HepG2 (cell line): ENCODE measurements around the gene TBCD. TPM values are rescaled to one million over a fixed set of nuclear protein-coding genes. Genes with fewer than 3 reads are reported as not detected.

ENCODE experiments used
- CBX5 ChIP-seq: sonication (generic); formaldehyde crosslinking; IDR thresholded peaks from 2 replicates; pipeline ENCODE4 v1.4.0; 2020; ENCODE audit warnings: missing genetic modification reagents, borderline replicate concordance
- E2F5 ChIP-seq: sonication (generic); formaldehyde crosslinking; conservative IDR thresholded peaks from 2 replicates; pipeline ENCODE4 v1.4.0; 2020; ENCODE audit warnings: missing genetic modification reagents
- FOXP1 ChIP-seq, 2 experiments: fragments of 450-650 bp in 1 of 2; IDR thresholded peaks; 2 replicates each; pipeline ENCODE4 v1.6.1; 2017 to 2018; ENCODE audit warnings: antibody characterized with exemption in 1 of 2
- HNF1B ChIP-seq: sonication (generic); formaldehyde crosslinking; IDR thresholded peaks from 2 replicates; pipeline ENCODE4 v1.5.1; 2020; ENCODE audit warnings: mild to moderate bottlenecking, moderate library complexity, missing genetic modification reagents
- JDP2 ChIP-seq: sonication (generic); formaldehyde crosslinking; IDR thresholded peaks from 2 replicates; pipeline ENCODE4 v1.8.1; 2022; ENCODE audit warnings: missing genetic modification reagents, borderline replicate concordance
- KLF11 ChIP-seq: IDR thresholded peaks from 2 replicates; pipeline ENCODE4 v1.6.1; 2016; ENCODE audit warnings: missing compliant biosample characterization
- NFAT5 ChIP-seq: sonication (generic); formaldehyde crosslinking; IDR thresholded peaks from 2 replicates; pipeline ENCODE4 v1.4.0; 2020; ENCODE audit warnings: missing genetic modification reagents
- NFATC3 ChIP-seq: sonication (generic); formaldehyde crosslinking; IDR thresholded peaks from 2 replicates; pipeline ENCODE4 v1.5.1; 2020; ENCODE audit warnings: mild to moderate bottlenecking, missing genetic modification reagents
- PATZ1 ChIP-seq: sonication (generic); formaldehyde crosslinking; IDR thresholded peaks from 2 replicates; pipeline ENCODE4 v1.4.0; 2020; ENCODE audit warnings: missing genetic modification reagents
- RARA ChIP-seq: IDR thresholded peaks from 2 replicates; pipeline ENCODE4 v1.6.1; 2016; ENCODE audit warnings: missing genetic modification reagents, missing compliant biosample characterization
- SUZ12 ChIP-seq: fragments of 150-350 bp; IDR thresholded peaks from 2 replicates; pipeline ENCODE4 v1.6.1; 2014; ENCODE audit warnings: low read depth, low read length
- TAF1 ChIP-seq: sonication (generic); formaldehyde crosslinking; IDR thresholded peaks from 2 replicates; pipeline ENCODE4 v1.4.0; 2020; ENCODE audit warnings: missing genetic modification reagents
- TCF12 ChIP-seq, 2 experiments: fragments of 450-650 bp in 1 of 2; sonication (generic) in 1 of 2; formaldehyde crosslinking in 1 of 2; IDR thresholded peaks; 2 replicates each; pipeline versions ENCODE4 v1.6.1 to v1.8.0; 2017 to 2022; ENCODE audit warnings: antibody characterized with exemption in 1 of 2, mild to moderate bottlenecking in 1 of 2, missing genetic modification reagents in 1 of 2, moderate library complexity in 1 of 2
- ZFP1 ChIP-seq: IDR thresholded peaks from 2 replicates; pipeline ENCODE4 v1.6.1; 2016
- ZMYM2 ChIP-seq: sonication (generic); formaldehyde crosslinking; IDR thresholded peaks from 2 replicates; pipeline ENCODE4 v1.8.0; 2022; ENCODE audit warnings: mild to moderate bottlenecking, missing genetic modification reagents
- ZNF20 ChIP-seq: sonication (generic); formaldehyde crosslinking; IDR thresholded peaks from 2 replicates; pipeline ENCODE4 v1.4.0; 2020; ENCODE audit warnings: mild to moderate bottlenecking, moderate library complexity, missing genetic modification reagents
- ZNF333 ChIP-seq: sonication (generic); formaldehyde crosslinking; IDR thresholded peaks from 2 replicates; pipeline ENCODE4 v1.4.0; 2020; ENCODE audit warnings: mild to moderate bottlenecking, missing genetic modification reagents, borderline replicate concordance
- ZNF670 ChIP-seq: sonication (generic); formaldehyde crosslinking; IDR thresholded peaks from 2 replicates; pipeline ENCODE4 v1.8.0; 2022; ENCODE audit warnings: mild to moderate bottlenecking, missing genetic modification reagents, borderline replicate concordance
- ZNF772 ChIP-seq: sonication (generic); formaldehyde crosslinking; IDR thresholded peaks from 2 replicates; pipeline ENCODE4 v1.5.0; 2020; ENCODE audit warnings: mild to moderate bottlenecking, missing genetic modification reagents
- ZSCAN31 ChIP-seq: sonication (generic); formaldehyde crosslinking; IDR thresholded peaks from 2 replicates; pipeline ENCODE4 v1.5.0; 2020; ENCODE audit warnings: low read depth, mild to moderate bottlenecking, missing genetic modification reagents
- polyA plus RNA-seq, 8 experiments: library from polyadenylated mRNA; depleted of rRNA in 3 of 8; stranded (reverse) in 7 of 8; unstranded in 1 of 8; fragments of >200 nt; fragmentation: Illumina TruSeq in 4 of 8; extraction: Trizol in 4 of 8; gene quantifications; 2 replicates each; pipeline versions ENCODE4 v1.2.1 to v1.2.3, GENCODE V29; 2011 to 2016; ENCODE audit warnings: low read depth in 4 of 8, missing spikeins in 1 of 8, mixed read lengths in 1 of 8; ENCODE audit not compliant: insufficient read depth in 1 of 8
- total RNA-seq, 5 experiments: library from RNA; depleted of rRNA; stranded (reverse); fragments of >200 nt; fragmentation: Illumina TruSeq; extraction: Trizol; gene quantifications; 2 replicates each; pipeline ENCODE4 v1.2.3, GENCODE V29; 2016; ENCODE audit warnings: low read depth in 1 of 5

TBCD gene
- total and polyA plus RNA-seq, 2 of the 13 experiments (the other 11 are each of a cell fraction or from before 2014, with no cell fraction given), result 33.9 to 54.8 TPM

GRCh38 chr17:82775001-82775823, 23.3 kb downstream of the TBCD start (continued):
- TF ChIP-seq PATZ1 (no peak), JDP2 (no peak), ZFP1 (CRISPR knock-in tag) (no peak), NFATC3 (CRISPR knock-in tag) (no peak), KLF11 (CRISPR knock-in tag) (no peak), CBX5 (CRISPR knock-in tag) (no peak), SUZ12 (no peak), ZNF772 (no peak), TCF12 (IDR thresholded peaks at IDR 0.05) (no peak), TCF12 (CRISPR knock-in tag; IDR thresholded peaks at IDR 0.05) (no peak), E2F5 (CRISPR knock-in tag) (no peak), ZNF20 (CRISPR knock-in tag) (no peak), HNF1B (CRISPR knock-in tag) (peak; percentile 58; the same call in 1 of the 2 replicates), FOXP1 (IDR thresholded peaks at IDR 0.05) (no peak), FOXP1 (CRISPR knock-in tag; IDR thresholded peaks at IDR 0.05) (no peak), ZSCAN31 (CRISPR knock-in tag) (no peak), NFAT5 (CRISPR knock-in tag) (no peak; the same call in 1 of the 2 replicates), RARA (CRISPR knock-in tag) (0 out of 2 replicates have a peak, but pooled peaks have one; percentile 10), TAF1 (no peak), ZNF333 (CRISPR knock-in tag) (0 out of 2 replicates have a peak, but pooled peaks have one; percentile 15), ZNF670 (CRISPR knock-in tag) (no peak), ZMYM2 (CRISPR knock-in tag) (no peak)
